ENCODE results near the gene GZF1. TPM values are rescaled to one million over a fixed set of nuclear protein-coding genes. Genes with fewer than 3 reads are reported as not detected.

Gene GZF1
- total RNA-seq, 4 donors from 2014 or later: 16.3 to 37.2 (median 20.3) TPM

- no peaks in the 10 kb centered on the region for H3K27me3 ChIP-seq
- H3K36me3 ChIP-seq: peaks cover 0 to 19% (median 0%) of the 10 kb centered on the region in 3 donors
- TF ChIP-seq CTCF (IDR thresholded peaks at IDR 0.05) (no peak), POLR2A (IDR thresholded peaks at IDR 0.05) (no peak), EP300 (IDR thresholded peaks at IDR 0.05) (no peak)
- no peak overlapping the region for H3K27ac ChIP-seq
- no peak overlapping the region for H3K4me3 ChIP-seq
- H3K4me1 ChIP-seq: peaks cover 0 to 22% (median 0%) of the 10 kb centered on the region in 4 donors
- WGBS, 2 donors: 69 to 86% methylated on average over 3 of the region's 3 CpGs
- no peaks in the 10 kb centered on the region for H3K9me3 ChIP-seq
- DNase-seq (ENCODE audit: low spot score in 2 of 2): no peak
Observed at GRCh38 chr20:23404196-23404595, 42.2 kb downstream of the GZF1 start.

GRCh38 chr20:23406880-23407279 lies 44.9 kb downstream of the GZF1 start:
- no peak for TF ChIP-seq POLR2A (IDR thresholded peaks at IDR 0.05)
- TF ChIP-seq CTCF (IDR thresholded peaks at IDR 0.05): no peak
- TF ChIP-seq EP300 (IDR thresholded peaks at IDR 0.05): no peak
- Histone ChIP-seq H3K4me1 (peaks cover 0 to 39% (median under 1%) of the 10 kb centered on the region in 4 donors), H3K27me3 (no peaks in the 10 kb centered on the region), H3K9me3 (no peaks in the 10 kb centered on the region), H3K4me3 (no peak overlapping the region), H3K27ac (no peak overlapping the region), H3K36me3 (peaks cover 0 to 2% (median 0%) of the 10 kb centered on the region in 3 donors)
- WGBS, 2 donors: 98 to 100% methylated on average over 1 of the region's 1 CpG
- DNase-seq (ENCODE audit: low spot score in 2 of 2): no peak

- DNase-seq (ENCODE audit: low spot score in 2 of 2): no peak
- TF ChIP-seq POLR2A (IDR thresholded peaks at IDR 0.05): no peak
- TF ChIP-seq EP300 (IDR thresholded peaks at IDR 0.05): no peak
- no peak for TF ChIP-seq CTCF (IDR thresholded peaks at IDR 0.05)
- H3K9me3 ChIP-seq: no peaks in the 10 kb centered on the region
- no peak overlapping the region for H3K27ac ChIP-seq
- H3K36me3 ChIP-seq: no peaks in the 10 kb centered on the region
- H3K4me1 ChIP-seq: peaks cover 0 to 48% (median 2%) of the 10 kb centered on the region in 4 donors
- no peaks in the 10 kb centered on the region for H3K27me3 ChIP-seq
- H3K4me3 ChIP-seq: no peak overlapping the region
- WGBS, 2 donors: 74 to 87% methylated on average over 2 of the region's 2 CpGs
Observed at GRCh38 chr20:23407781-23408464, 45.9 kb downstream of the GZF1 start.

- Histone ChIP-seq H3K36me3 (no peaks in the 10 kb centered on the region), H3K9me3 (no peaks in the 10 kb centered on the region), H3K4me1 (peaks cover 0 to 48% (median 2%) of the 10 kb centered on the region in 4 donors), H3K27me3 (no peaks in the 10 kb centered on the region), H3K4me3 (no peak overlapping the region), H3K27ac (no peak overlapping the region)
- no peak for TF ChIP-seq EP300 (IDR thresholded peaks at IDR 0.05)
- DNase-seq (ENCODE audit: low spot score in 2 of 2): no peak
- 86 to 93% methylated on average over 2 of the region's 2 CpGs for WGBS, 2 donors
Observed at GRCh38 chr20:23408957-23409356, 47.0 kb downstream of the GZF1 start.

- TF ChIP-seq POLR2A (IDR thresholded peaks at IDR 0.05): no peak
- no peak for TF ChIP-seq CTCF (IDR thresholded peaks at IDR 0.05)
- TF ChIP-seq EP300 (IDR thresholded peaks at IDR 0.05): no peak
- H3K4me3 ChIP-seq: no peak overlapping the region
- H3K27ac ChIP-seq: no peak overlapping the region
- no peak for DNase-seq (ENCODE audit: low spot score in 2 of 2)
- no peaks in the 10 kb centered on the region for H3K27me3 ChIP-seq
- no peaks in the 10 kb centered on the region for H3K9me3 ChIP-seq
- 71 to 74% methylated on average over 3 of the region's 3 CpGs for WGBS, 2 donors
- H3K4me1 ChIP-seq: peaks cover 0 to 48% (median 2%) of the 10 kb centered on the region in 4 donors
- H3K36me3 ChIP-seq: no peaks in the 10 kb centered on the region
Observed at GRCh38 chr20:23409800-23410199, 47.8 kb downstream of the GZF1 start.
